OCI-LY3 (cell line): ENCODE results near the gene ATXN1L.
A peak's percentile ranks its signal among the peaks of the same experiment; 100 is the strongest.

ENCODE experiments used
- H2AFZ ChIP-seq: fragments of 200-600, 300-600 bp; shearing (Covaris generic); 2 replicates; pipeline ENCODE4 v1.6.0; 2014; ENCODE audit warnings: antibody characterized with exemption, low read depth, low read length
- H3K27ac ChIP-seq: fragments of 200-600, 300-600 bp; sonication (generic); 2 replicates; pipeline ENCODE4 v1.5.1; 2014; ENCODE audit warnings: mild to moderate bottlenecking, low read length, moderate library complexity, mixed read lengths
- H3K27me3 ChIP-seq: fragments of 200-600, 300-600 bp; sonication (generic); 2 replicates; pipeline ENCODE4 v1.6.1; 2014; ENCODE audit warnings: low read depth, low read length, mixed read lengths
- H3K36me3 ChIP-seq: fragments of 200-600, 300-600 bp; sonication (generic); replicated peaks from 2 replicates; pipeline ENCODE3; 2014; ENCODE audit warnings: low read depth, low read length, mixed read lengths
- H3K4me1 ChIP-seq: fragments of 300-600, 200-600 bp; sonication (generic); 2 replicates; pipeline ENCODE4 v1.6.1; 2014; ENCODE audit warnings: low read length, mixed read lengths
- H3K4me2 ChIP-seq: fragments of 200-600, 300-600 bp; sonication (generic); 2 replicates; pipeline ENCODE4 v1.6.1; 2014; ENCODE audit warnings: low read length, mixed read lengths
- H3K4me3 ChIP-seq: fragments of 300-600, 200-600 bp; sonication (generic); 2 replicates; pipeline ENCODE4 v1.5.1; 2014; ENCODE audit warnings: antibody characterized with exemption, mild to moderate bottlenecking, low read length, moderate library complexity
- H3K79me2 ChIP-seq: fragments of 300-600, 200-600 bp; shearing (Covaris generic); 2 replicates; pipeline ENCODE4 v1.6.1; 2014; ENCODE audit warnings: mild to moderate bottlenecking, low read length, mixed read lengths
- H3K9ac ChIP-seq: fragments of 300-600, 200-600 bp; shearing (Covaris generic); 2 replicates; pipeline ENCODE4 v1.6.0; 2014; ENCODE audit warnings: mild to moderate bottlenecking, low read length, moderate library complexity
- H3K9me3 ChIP-seq: fragments of 200-600, 300-600 bp; shearing (Covaris generic); 2 replicates; pipeline ENCODE4 v1.6.1; 2014; ENCODE audit warnings: low read length, mixed read lengths; ENCODE audit not compliant: insufficient read depth
- H4K20me1 ChIP-seq: fragments of 200-600, 300-600 bp; sonication (generic); 2 replicates; pipeline ENCODE4 v1.6.1; 2016; ENCODE audit warnings: low read length, mixed read lengths; ENCODE audit not compliant: insufficient read depth
- CTCF ChIP-seq: fragments of 200-600, 300-600 bp; sonication (generic); IDR thresholded peaks from 2 replicates; pipeline ENCODE4 v1.5.1; 2014; ENCODE audit warnings: antibody characterized with exemption, low read length, low read depth
- EZH2phosphoT487 ChIP-seq: fragments of 200-600 bp; shearing (Covaris generic); IDR thresholded peaks from 2 replicates; pipeline ENCODE4 v1.6.1; 2018; ENCODE audit warnings: antibody characterized with exemption, mixed run types, low read depth

The ATXN1L gene

GRCh38 chr16:71848622-71849021, 2.8 kb downstream of the ATXN1L start:
- Histone ChIP-seq H3K4me3 (no peak overlapping the region), H3K36me3 (peaks cover 25% of the 10 kb centered on the region), H2AFZ (no peak overlapping the region), H3K79me2 (peaks cover 35% of the 10 kb centered on the region), H4K20me1 (peaks cover 15% of the 10 kb centered on the region), H3K27me3 (no peaks in the 10 kb centered on the region), H3K27ac (no peak overlapping the region), H3K9ac (no peak overlapping the region), H3K4me1 (peaks cover 44% of the 10 kb centered on the region), H3K9me3 (no peaks in the 10 kb centered on the region), H3K4me2 (no peak overlapping the region)
- TF ChIP-seq CTCF (no peak), EZH2phosphoT487 (no peak)

- Histone ChIP-seq H3K9ac (peak overlapping the region; percentile 66), H3K36me3 (peaks cover 53% of the 10 kb centered on the region), H3K4me1 (peaks cover 46% of the 10 kb centered on the region), H3K4me3 (peak overlapping the region; percentile 74; the same call in 1 of the 2 replicates), H3K27me3 (no peaks in the 10 kb centered on the region), H3K27ac (peak overlapping the region; percentile 88), H3K9me3 (no peaks in the 10 kb centered on the region), H2AFZ (no peak overlapping the region), H3K79me2 (peaks cover 56% of the 10 kb centered on the region), H3K4me2 (peak overlapping the region; percentile 99), H4K20me1 (peaks cover 43% of the 10 kb centered on the region)
- TF ChIP-seq CTCF (no peak), EZH2phosphoT487 (no peak)
Observed at GRCh38 chr16:71851746-71852145, 6.0 kb downstream of the ATXN1L start.

- peak overlapping the region; percentile 74 for H3K4me3 ChIP-seq
- H3K4me1 ChIP-seq = peaks cover 42% of the 10 kb centered on the region
- no peak overlapping the region for H2AFZ ChIP-seq
- peak overlapping the region; percentile 99 for H3K4me2 ChIP-seq
- H3K79me2 ChIP-seq = peaks cover 51% of the 10 kb centered on the region
- H3K36me3 ChIP-seq = peaks cover 53% of the 10 kb centered on the region
- H3K27me3 ChIP-seq = no peaks in the 10 kb centered on the region
- peaks cover 41% of the 10 kb centered on the region for H4K20me1 ChIP-seq
- no peaks in the 10 kb centered on the region for H3K9me3 ChIP-seq
- peak overlapping the region; percentile 66 for H3K9ac ChIP-seq
- peak overlapping the region; percentile 88 for H3K27ac ChIP-seq
- TF ChIP-seq EZH2phosphoT487 (no peak), CTCF (no peak)
Observed at GRCh38 chr16:71852158-71852557, 6.4 kb downstream of the ATXN1L start.

DNA sequence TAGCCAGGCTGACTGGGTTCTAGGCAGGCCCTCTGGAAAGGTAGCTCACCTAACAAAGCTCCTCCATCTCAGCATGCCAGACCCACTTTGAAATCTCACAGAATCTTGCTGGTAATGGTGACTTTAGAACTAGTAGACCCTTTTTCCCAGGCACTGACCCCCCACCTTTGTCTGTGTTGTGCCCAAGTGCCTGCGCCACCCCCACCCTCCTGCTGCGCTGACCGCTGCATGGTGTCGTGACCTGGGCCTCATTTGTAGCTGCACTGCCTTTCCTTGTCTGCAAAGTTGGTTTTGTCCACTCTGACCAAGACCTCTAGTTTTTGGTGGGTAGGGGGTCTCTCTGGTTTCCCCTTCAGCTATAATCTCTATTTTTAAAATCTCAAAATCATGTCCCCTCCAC, 6.8 kb downstream of the ATXN1L start:
- TF ChIP-seq CTCF (no peak), EZH2phosphoT487 (no peak)
- H4K20me1 ChIP-seq = peaks cover 41% of the 10 kb centered on the region
- H3K27ac ChIP-seq = peak overlapping the region; percentile 88
- H3K27me3 ChIP-seq = no peaks in the 10 kb centered on the region
- peak overlapping the region; percentile 66 for H3K9ac ChIP-seq
- peaks cover 38% of the 10 kb centered on the region for H3K4me1 ChIP-seq
- no peak overlapping the region for H2AFZ ChIP-seq
- peaks cover 51% of the 10 kb centered on the region for H3K79me2 ChIP-seq
- peaks cover 56% of the 10 kb centered on the region for H3K36me3 ChIP-seq
- peak overlapping the region; percentile 74 for H3K4me3 ChIP-seq
- no peaks in the 10 kb centered on the region for H3K9me3 ChIP-seq
- H3K4me2 ChIP-seq = peak overlapping the region; percentile 99
